Mucosa of rectum (tissue), 2 donors: ENCODE data around the gene CLK4.

Experiments used
- H3K27ac ChIP-seq, 2 donors: one replicate each; pipeline ENCODE4 v1.7.0; 2013; ENCODE audit warnings: inconsistent platforms in 2 of 2, low read depth in 2 of 2, low read length in 2 of 2
- H3K27me3 ChIP-seq, 2 donors: one replicate each; pipeline ENCODE4 v1.7.0; 2013; ENCODE audit warnings: low read length in 2 of 2; ENCODE audit not compliant: control insufficient read depth in 2 of 2, insufficient read depth in 2 of 2
- H3K36me3 ChIP-seq, 2 donors: one replicate each; pipeline ENCODE4 v1.7.0; 2013; ENCODE audit warnings: low read length in 2 of 2; ENCODE audit not compliant: control insufficient read depth in 2 of 2, insufficient read depth in 2 of 2
- H3K4me1 ChIP-seq, 2 donors: one replicate each; pipeline ENCODE4 v1.7.0; 2013; ENCODE audit warnings: low read length in 2 of 2, mild to moderate bottlenecking in 1 of 2; ENCODE audit not compliant: control insufficient read depth in 2 of 2, insufficient read depth in 2 of 2
- H3K4me3 ChIP-seq, 2 donors: one replicate each; pipeline ENCODE4 v1.7.0; 2013; ENCODE audit warnings: low read length in 2 of 2
- H3K9ac ChIP-seq, 2 donors: one replicate each; pipeline ENCODE4 v1.7.0; 2013; ENCODE audit warnings: low read length in 2 of 2, low read depth in 1 of 2, mild to moderate bottlenecking in 1 of 2
- H3K9me3 ChIP-seq, 2 donors: one replicate each; pipeline ENCODE4 v1.7.0; 2013; ENCODE audit warnings: low read length in 2 of 2; ENCODE audit not compliant: control insufficient read depth in 2 of 2
- donor health status: healthy.
- donor health status: Normal muscosa, but diverticular disease.

The CLK4 gene

GRCh38 chr5:178619390-178619789, 7.5 kb downstream of the CLK4 start:
- Histone ChIP-seq H3K36me3 (peaks cover 65 to 73% of the 10 kb centered on the region in 2 donors), H3K27ac (no peak overlapping the region), H3K4me1 (peaks cover under 1 to 3% of the 10 kb centered on the region in 2 donors), H3K9me3 (no peaks in the 10 kb centered on the region), H3K27me3 (no peaks in the 10 kb centered on the region), H3K9ac (no peak overlapping the region), H3K4me3 (no peak overlapping the region)

GRCh38 chr5:178612299-178612698, 14.6 kb downstream of the CLK4 start:
- Histone ChIP-seq H3K36me3 (peaks cover 67 to 70% of the 10 kb centered on the region in 2 donors), H3K9me3 (no peaks in the 10 kb centered on the region), H3K4me3 (no peak overlapping the region), H3K9ac (no peak overlapping the region), H3K27ac (no peak overlapping the region), H3K4me1 (no peaks in the 10 kb centered on the region), H3K27me3 (no peaks in the 10 kb centered on the region)

GRCh38 chr5:178606269-178606668, 20.6 kb downstream of the CLK4 start:
- Histone ChIP-seq H3K27ac (no peak overlapping the region), H3K9me3 (no peaks in the 10 kb centered on the region), H3K4me1 (no peaks in the 10 kb centered on the region), H3K27me3 (no peaks in the 10 kb centered on the region), H3K9ac (no peak overlapping the region), H3K36me3 (peaks cover 49 to 64% of the 10 kb centered on the region in 2 donors), H3K4me3 (no peak overlapping the region)

- Histone ChIP-seq H3K27ac (no peak overlapping the region), H3K4me3 (no peak overlapping the region), H3K9me3 (no peaks in the 10 kb centered on the region), H3K27me3 (no peaks in the 10 kb centered on the region), H3K36me3 (peaks cover 44 to 63% of the 10 kb centered on the region in 2 donors), H3K4me1 (no peaks in the 10 kb centered on the region), H3K9ac (no peak overlapping the region)
Observed at GRCh38 chr5:178605788-178606187, 21.1 kb downstream of the CLK4 start.

- peaks cover 31 to 51% of the 10 kb centered on the region in 2 donors for H3K36me3 ChIP-seq
- no peaks in the 10 kb centered on the region for H3K9me3 ChIP-seq
- no peak overlapping the region for H3K4me3 ChIP-seq
- no peaks in the 10 kb centered on the region for H3K27me3 ChIP-seq
- H3K4me1 ChIP-seq, result no peaks in the 10 kb centered on the region
- no peak overlapping the region for H3K27ac ChIP-seq
- H3K9ac ChIP-seq, result no peak overlapping the region
Observed at GRCh38 chr5:178602752-178603151, 24.1 kb downstream of the CLK4 start.

GRCh38 chr5:178595750-178596149, 31.1 kb downstream of the CLK4 start:
- peaks cover 4 to 9% of the 10 kb centered on the region in 2 donors for H3K9me3 ChIP-seq
- no peak overlapping the region for H3K27ac ChIP-seq
- H3K36me3 ChIP-seq, result peaks cover 0 to 3% of the 10 kb centered on the region in 2 donors
- H3K4me1 ChIP-seq, result no peaks in the 10 kb centered on the region
- no peak overlapping the region for H3K9ac ChIP-seq
- H3K27me3 ChIP-seq, result peaks cover 4 to 9% of the 10 kb centered on the region in 2 donors
- no peak overlapping the region for H3K4me3 ChIP-seq

GRCh38 chr5:178595150-178595549, 31.7 kb downstream of the CLK4 start:
- peaks cover 4 to 9% of the 10 kb centered on the region in 2 donors for H3K9me3 ChIP-seq
- H3K27me3 ChIP-seq, result peaks cover 4 to 11% of the 10 kb centered on the region in 2 donors
- peaks cover 0 to 4% of the 10 kb centered on the region in 2 donors for H3K4me1 ChIP-seq
- H3K36me3 ChIP-seq, result no peaks in the 10 kb centered on the region
- H3K4me3 ChIP-seq, result no peak overlapping the region
- no peak overlapping the region for H3K9ac ChIP-seq
- no peak overlapping the region for H3K27ac ChIP-seq

GRCh38 chr5:178590924-178591423, 35.9 kb downstream of the CLK4 start:
- Histone ChIP-seq H3K27ac (no peak overlapping the region), H3K9me3 (peaks cover 4 to 9% of the 10 kb centered on the region in 2 donors), H3K27me3 (peaks cover 15 to 19% of the 10 kb centered on the region in 2 donors), H3K4me3 (no peak overlapping the region), H3K4me1 (peaks cover 0 to 4% of the 10 kb centered on the region in 2 donors), H3K36me3 (no peaks in the 10 kb centered on the region), H3K9ac (no peak overlapping the region)

GRCh38 chr5:178590141-178590923, 36.5 kb downstream of the CLK4 start, which contains the start of gene COL23A1:
Gene COL23A1 (minus strand): TSS chr5:178590393.
- Histone ChIP-seq H3K9ac (no peak within 1 kb of the TSS), H3K9me3 (peaks cover 4 to 5% of the 10 kb centered on the region in 2 donors), H3K36me3 (no peaks in the 10 kb centered on the region), H3K27ac (no peak within 1 kb of the TSS), H3K27me3 (peaks cover 15 to 19% of the 10 kb centered on the region in 2 donors), H3K4me3 (peak within 1 kb of the TSS; percentile 37 to 58), H3K4me1 (peaks cover 0 to 4% of the 10 kb centered on the region in 2 donors)
